Measurements from ENCODE around the gene CCDC169. TPM values are rescaled to one million over a fixed set of nuclear protein-coding genes. Genes with fewer than 3 reads are reported as not detected.

The CCDC169 gene
- total RNA-seq, 1 experiment from 2014 or later = 36.8 TPM

DNA sequence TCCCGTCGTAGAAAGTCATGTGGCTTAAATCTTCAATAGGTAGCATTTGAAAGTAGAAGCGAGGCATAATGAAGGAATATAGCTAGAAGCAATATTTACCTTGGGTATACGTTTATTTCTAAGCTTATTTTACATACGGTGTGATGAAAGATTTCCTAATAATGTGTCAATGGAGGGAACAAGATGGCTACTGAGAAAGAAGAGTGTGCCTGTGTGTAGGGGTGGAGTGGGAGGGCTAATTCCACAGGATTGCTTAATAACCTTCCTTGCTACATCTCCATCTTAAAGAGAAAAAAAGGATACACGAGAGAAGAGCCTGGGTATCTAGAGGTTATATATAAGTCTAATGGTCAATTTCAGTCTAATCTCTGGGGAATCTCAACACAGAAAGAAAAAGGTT lies 46.6 kb upstream of the CCDC169 start:
- POLR2A ChIA-PET = interaction anchor here (3.4 kb wide), 1 partner anchor 46 kb away, joined by 13 read pairs; the partner anchor contains the start of gene CCDC169
- Mint-ChIP-seq H3K36me3 (no peaks in the 10 kb centered on the region), H3K27me3 (ENCODE audit: low read depth) (no peaks in the 10 kb centered on the region; the same call in 1 of the 2 replicates), H3K27ac (peak overlapping the region; percentile 98), H3K4me3 (peak overlapping the region; percentile 90), H3K4me1 (peaks cover 52% of the 10 kb centered on the region), H3K9me3 (no peaks in the 10 kb centered on the region)
- CTCF ChIA-PET = interaction anchor here (0.7 to 0.9 kb wide), 3 partner anchors 13 to 109 kb away, joined by 3 to 4 read pairs (median 3); no protein-coding TSS in a partner anchor
- TF ChIP-seq, protein P1, sequence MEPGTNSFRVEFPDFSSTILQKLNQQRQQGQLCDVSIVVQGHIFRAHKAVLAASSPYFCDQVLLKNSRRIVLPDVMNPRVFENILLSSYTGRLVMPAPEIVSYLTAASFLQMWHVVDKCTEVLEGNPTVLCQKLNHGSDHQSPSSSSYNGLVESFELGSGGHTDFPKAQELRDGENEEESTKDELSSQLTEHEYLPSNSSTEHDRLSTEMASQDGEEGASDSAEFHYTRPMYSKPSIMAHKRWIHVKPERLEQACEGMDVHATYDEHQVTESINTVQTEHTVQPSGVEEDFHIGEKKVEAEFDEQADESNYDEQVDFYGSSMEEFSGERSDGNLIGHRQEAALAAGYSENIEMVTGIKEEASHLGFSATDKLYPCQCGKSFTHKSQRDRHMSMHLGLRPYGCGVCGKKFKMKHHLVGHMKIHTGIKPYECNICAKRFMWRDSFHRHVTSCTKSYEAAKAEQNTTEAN (CRISPR knock-in tag; IDR thresholded peaks at IDR 0.05) = no peak
- TF ChIP-seq ETV6 (CRISPR knock-in tag; IDR thresholded peaks at IDR 0.05) = no peak
- no peak for TF ChIP-seq JUN (CRISPR knock-in tag; IDR thresholded peaks at IDR 0.05)
- TF ChIP-seq ZNF219 (CRISPR knock-in tag; IDR thresholded peaks at IDR 0.05; ENCODE audit: borderline replicate concordance) = no peak
- no peak for TF ChIP-seq TEAD4 (CRISPR knock-in tag; IDR thresholded peaks at IDR 0.05)
- no peak for TF ChIP-seq GRHL2 (CRISPR knock-in tag; IDR thresholded peaks at IDR 0.05; ENCODE audit: insufficient replicate concordance, severe bottlenecking)
- no peak for TF ChIP-seq NFYB (CRISPR knock-in tag; conservative IDR thresholded peaks at IDR 0.05; ENCODE audit: low read depth)
- no peak for TF ChIP-seq FOXJ3 (CRISPR knock-in tag; IDR thresholded peaks at IDR 0.05; ENCODE audit: borderline replicate concordance)
- no peak for TF ChIP-seq GTF2I (CRISPR knock-in tag; conservative IDR thresholded peaks at IDR 0.05)
- TF ChIP-seq ZNF121 (CRISPR knock-in tag; IDR thresholded peaks at IDR 0.05) = no peak
- TF ChIP-seq, protein P2, sequence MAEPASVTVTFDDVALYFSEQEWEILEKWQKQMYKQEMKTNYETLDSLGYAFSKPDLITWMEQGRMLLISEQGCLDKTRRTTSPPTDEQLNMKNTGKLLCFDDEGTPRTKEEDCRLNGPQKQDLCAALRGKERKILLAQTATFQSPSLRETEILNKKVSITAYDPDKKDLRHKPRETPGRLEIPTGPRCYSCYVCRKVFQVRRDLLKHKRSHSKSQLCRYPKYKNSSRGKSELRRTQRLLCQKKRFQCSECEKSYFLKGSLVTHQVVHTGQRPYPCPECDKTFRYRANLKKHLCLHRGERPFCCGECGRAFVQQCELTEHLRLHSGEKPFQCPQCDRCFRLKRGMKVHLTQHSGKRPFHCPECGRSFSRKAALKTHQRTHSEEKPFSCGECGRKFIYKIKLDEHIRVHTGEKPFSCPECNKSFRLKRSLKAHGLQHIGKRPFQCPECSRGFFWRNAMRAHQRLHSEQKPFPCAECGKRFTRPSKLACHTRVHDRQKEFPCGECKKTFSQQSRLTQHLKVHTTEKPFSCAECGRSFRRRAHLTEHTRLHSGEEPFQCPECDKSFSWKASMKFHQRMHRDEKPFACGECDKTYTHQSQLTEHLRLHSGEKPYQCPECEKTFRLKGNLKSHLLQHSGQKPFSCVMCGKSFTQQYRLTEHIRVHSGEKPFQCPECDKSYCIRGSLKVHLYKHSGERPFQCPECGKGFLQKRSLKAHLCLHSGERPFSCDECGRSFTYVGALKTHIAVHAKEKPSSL (CRISPR knock-in tag; conservative IDR thresholded peaks at IDR 0.05) = no peak
- TF ChIP-seq, protein P3, sequence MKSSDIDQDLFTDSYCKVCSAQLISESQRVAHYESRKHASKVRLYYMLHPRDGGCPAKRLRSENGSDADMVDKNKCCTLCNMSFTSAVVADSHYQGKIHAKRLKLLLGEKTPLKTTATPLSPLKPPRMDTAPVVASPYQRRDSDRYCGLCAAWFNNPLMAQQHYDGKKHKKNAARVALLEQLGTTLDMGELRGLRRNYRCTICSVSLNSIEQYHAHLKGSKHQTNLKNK (CRISPR knock-in tag; IDR thresholded peaks at IDR 0.05) = no peak
- TF ChIP-seq, protein P4, sequence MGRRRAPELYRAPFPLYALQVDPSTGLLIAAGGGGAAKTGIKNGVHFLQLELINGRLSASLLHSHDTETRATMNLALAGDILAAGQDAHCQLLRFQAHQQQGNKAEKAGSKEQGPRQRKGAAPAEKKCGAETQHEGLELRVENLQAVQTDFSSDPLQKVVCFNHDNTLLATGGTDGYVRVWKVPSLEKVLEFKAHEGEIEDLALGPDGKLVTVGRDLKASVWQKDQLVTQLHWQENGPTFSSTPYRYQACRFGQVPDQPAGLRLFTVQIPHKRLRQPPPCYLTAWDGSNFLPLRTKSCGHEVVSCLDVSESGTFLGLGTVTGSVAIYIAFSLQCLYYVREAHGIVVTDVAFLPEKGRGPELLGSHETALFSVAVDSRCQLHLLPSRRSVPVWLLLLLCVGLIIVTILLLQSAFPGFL (CRISPR knock-in tag; IDR thresholded peaks at IDR 0.05; ENCODE audit: borderline replicate concordance) = no peak
- TF ChIP-seq, protein P5, sequence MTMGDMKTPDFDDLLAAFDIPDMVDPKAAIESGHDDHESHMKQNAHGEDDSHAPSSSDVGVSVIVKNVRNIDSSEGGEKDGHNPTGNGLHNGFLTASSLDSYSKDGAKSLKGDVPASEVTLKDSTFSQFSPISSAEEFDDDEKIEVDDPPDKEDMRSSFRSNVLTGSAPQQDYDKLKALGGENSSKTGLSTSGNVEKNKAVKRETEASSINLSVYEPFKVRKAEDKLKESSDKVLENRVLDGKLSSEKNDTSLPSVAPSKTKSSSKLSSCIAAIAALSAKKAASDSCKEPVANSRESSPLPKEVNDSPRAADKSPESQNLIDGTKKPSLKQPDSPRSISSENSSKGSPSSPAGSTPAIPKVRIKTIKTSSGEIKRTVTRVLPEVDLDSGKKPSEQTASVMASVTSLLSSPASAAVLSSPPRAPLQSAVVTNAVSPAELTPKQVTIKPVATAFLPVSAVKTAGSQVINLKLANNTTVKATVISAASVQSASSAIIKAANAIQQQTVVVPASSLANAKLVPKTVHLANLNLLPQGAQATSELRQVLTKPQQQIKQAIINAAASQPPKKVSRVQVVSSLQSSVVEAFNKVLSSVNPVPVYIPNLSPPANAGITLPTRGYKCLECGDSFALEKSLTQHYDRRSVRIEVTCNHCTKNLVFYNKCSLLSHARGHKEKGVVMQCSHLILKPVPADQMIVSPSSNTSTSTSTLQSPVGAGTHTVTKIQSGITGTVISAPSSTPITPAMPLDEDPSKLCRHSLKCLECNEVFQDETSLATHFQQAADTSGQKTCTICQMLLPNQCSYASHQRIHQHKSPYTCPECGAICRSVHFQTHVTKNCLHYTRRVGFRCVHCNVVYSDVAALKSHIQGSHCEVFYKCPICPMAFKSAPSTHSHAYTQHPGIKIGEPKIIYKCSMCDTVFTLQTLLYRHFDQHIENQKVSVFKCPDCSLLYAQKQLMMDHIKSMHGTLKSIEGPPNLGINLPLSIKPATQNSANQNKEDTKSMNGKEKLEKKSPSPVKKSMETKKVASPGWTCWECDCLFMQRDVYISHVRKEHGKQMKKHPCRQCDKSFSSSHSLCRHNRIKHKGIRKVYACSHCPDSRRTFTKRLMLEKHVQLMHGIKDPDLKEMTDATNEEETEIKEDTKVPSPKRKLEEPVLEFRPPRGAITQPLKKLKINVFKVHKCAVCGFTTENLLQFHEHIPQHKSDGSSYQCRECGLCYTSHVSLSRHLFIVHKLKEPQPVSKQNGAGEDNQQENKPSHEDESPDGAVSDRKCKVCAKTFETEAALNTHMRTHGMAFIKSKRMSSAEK (CRISPR knock-in tag; IDR thresholded peaks at IDR 0.05; ENCODE audit: borderline replicate concordance) = no peak
- no peak for TF ChIP-seq SP1 (CRISPR knock-in tag; conservative IDR thresholded peaks at IDR 0.05)
- TF ChIP-seq ZNF423 (CRISPR knock-in tag; IDR thresholded peaks at IDR 0.05) = no peak
- TF ChIP-seq ATF1 (CRISPR knock-in tag; IDR thresholded peaks at IDR 0.05) = no peak
- no peak for TF ChIP-seq NR1H2 (CRISPR knock-in tag; IDR thresholded peaks at IDR 0.05)
- DNase-seq (ENCODE audit: low spot score) (no peak), ATAC-seq (no peak)

Data from WTC11 (cell line).